DOHH2 (cell line): ENCODE data around the gene SLC1A2.

Source experiments
- CTCF ChIP-seq: fragments of 200-600 bp; sonication (generic); IDR thresholded peaks from one replicate; pipeline ENCODE4 v1.5.1; 2014; ENCODE audit warnings: antibody characterized with exemption, mild to moderate bottlenecking, low read depth, low read length; ENCODE audit not compliant: poor library complexity, severe bottlenecking
- EZH2phosphoT487 ChIP-seq: fragments of 200-600 bp; sonication (generic); IDR thresholded peaks from 2 replicates; pipeline ENCODE4 v1.6.1; 2017; ENCODE audit warnings: borderline replicate concordance, mild to moderate bottlenecking, antibody characterized with exemption, low read length, moderate library complexity, mixed read lengths

DNA sequence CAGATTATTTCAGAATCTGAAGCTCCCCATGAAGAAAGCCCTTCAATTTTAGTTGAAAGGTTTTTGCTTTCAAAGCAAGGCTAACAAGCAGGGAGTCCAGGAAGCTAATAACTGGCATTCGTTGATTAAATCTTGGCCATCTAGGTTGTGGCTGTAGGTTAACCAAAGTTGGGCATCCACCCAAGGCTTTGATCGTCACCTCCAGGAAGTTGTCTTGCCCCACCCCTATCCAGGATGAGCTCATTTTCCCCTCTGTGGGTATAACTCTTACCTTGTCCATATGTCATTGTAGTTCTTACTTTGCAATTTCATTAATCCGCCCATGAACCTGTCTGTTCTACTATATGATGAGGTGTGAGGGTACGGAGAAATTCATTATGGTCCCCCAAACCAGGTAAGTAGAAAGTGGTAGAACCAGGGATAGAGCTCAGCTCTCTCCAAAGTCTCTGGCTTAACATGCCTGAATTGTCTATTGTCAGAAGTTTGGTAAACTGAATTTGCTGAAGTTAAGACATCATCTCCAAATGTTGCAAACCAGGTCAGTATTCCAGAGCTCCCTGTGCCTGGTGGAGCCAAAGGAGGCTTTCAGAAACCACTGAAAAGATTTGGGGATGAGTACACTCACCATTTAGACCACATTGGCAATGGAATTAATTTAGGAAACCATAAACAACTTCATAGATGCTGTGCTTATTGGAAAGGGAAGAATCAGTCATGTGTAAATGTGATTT lies 183.3 kb downstream of the SLC1A2 start:
- TF ChIP-seq CTCF (no peak), EZH2phosphoT487 (no peak)
